CD4-positive, alpha-beta T cell treated with Interferon gamma for 1 hour (primary cell): ENCODE measurements around the gene NR6A1.

Experiments used
- DNase-seq: peaks from one replicate; pipeline ENCODE4 v3.0.0-alpha.2; 2020

Gene NR6A1

GRCh38 chr9:124558777-124559470 is 212.2 kb downstream of the NR6A1 start:
- DNase-seq, result no peak

- no peak for DNase-seq
Measured at GRCh38 chr9:124557895-124558294, 213.2 kb downstream of the NR6A1 start.

GRCh38 chr9:124555043-124555442 is 216.1 kb downstream of the NR6A1 start:
- no peak for DNase-seq

- no peak for DNase-seq
Measured at GRCh38 chr9:124553738-124554137, 217.4 kb downstream of the NR6A1 start.

- no peak for DNase-seq
Measured at GRCh38 chr9:124552273-124552605, 218.9 kb downstream of the NR6A1 start.

- DNase-seq, result no peak
Measured at GRCh38 chr9:124551472-124552272, 219.4 kb downstream of the NR6A1 start.

- no peak for DNase-seq
Measured at GRCh38 chr9:124550072-124550471, 221.0 kb downstream of the NR6A1 start.

- no peak for DNase-seq
Measured at GRCh38 chr9:124549016-124549415, 222.1 kb downstream of the NR6A1 start.

GRCh38 chr9:124544535-124544934 is 226.6 kb downstream of the NR6A1 start:
- no peak for DNase-seq

- DNase-seq, result no peak
Measured at GRCh38 chr9:124541824-124542223, 229.3 kb downstream of the NR6A1 start.

- no peak for DNase-seq
Measured at GRCh38 chr9:124537926-124538325, 233.2 kb downstream of the NR6A1 start.

- DNase-seq, result no peak
Measured at GRCh38 chr9:124535846-124536245, 235.3 kb downstream of the NR6A1 start.

GRCh38 chr9:124532897-124533296 is 238.2 kb downstream of the NR6A1 start:
- no peak for DNase-seq

- DNase-seq, result no peak
Measured at GRCh38 chr9:124531115-124531514, 240.0 kb downstream of the NR6A1 start.

GRCh38 chr9:124530246-124530645 is 240.9 kb downstream of the NR6A1 start:
- DNase-seq, result no peak

GRCh38 chr9:124527781-124528180 is 243.3 kb downstream of the NR6A1 start:
- DNase-seq, result no peak

GRCh38 chr9:124526174-124526573 is 244.9 kb downstream of the NR6A1 start:
- no peak for DNase-seq

- no peak for DNase-seq
Measured at GRCh38 chr9:124522121-124523098, 248.7 kb downstream of the NR6A1 start.

GRCh38 chr9:124521142-124521541 is 250.0 kb downstream of the NR6A1 start:
- no peak for DNase-seq

- DNase-seq, result no peak
Measured at GRCh38 chr9:124520206-124520596, 250.9 kb downstream of the NR6A1 start.

- DNase-seq, result no peak
Measured at GRCh38 chr9:124518116-124518515, 253.0 kb downstream of the NR6A1 start.

GRCh38 chr9:124517600-124517999 is 253.5 kb downstream of the NR6A1 start:
- no peak for DNase-seq

GRCh38 chr9:124514874-124515273 is 256.2 kb downstream of the NR6A1 start:
- no peak for DNase-seq
